G401 (cell line): Measurements from ENCODE around the gene CELSR1. TPM values are rescaled to one million over a fixed set of nuclear protein-coding genes. Genes with fewer than 3 reads are reported as not detected.
A peak's percentile ranks its signal among the peaks of the same experiment; 100 is the strongest.

Experiments used
- DNase-seq: peaks from one replicate; pipeline ENCODE4 v3.0.0-alpha.2; 2015; ENCODE audit warnings: low spot score
- in situ Hi-C: cut with HindIII; loops from 2 replicates; pipeline ENCODE4 v1.10.0; 2016; ENCODE audit warnings: low sequenced_read_pairs, mixed read lengths
- total RNA-seq: library from RNA; depleted of rRNA; stranded (reverse); fragments of >200 nt; shearing (Covaris generic); gene quantifications from 2 replicates; pipeline ENCODE4 v1.2.3, GENCODE V29; 2014

The CELSR1 gene
- total RNA-seq, 1 experiment from 2014 or later: 10.1 TPM

DNA sequence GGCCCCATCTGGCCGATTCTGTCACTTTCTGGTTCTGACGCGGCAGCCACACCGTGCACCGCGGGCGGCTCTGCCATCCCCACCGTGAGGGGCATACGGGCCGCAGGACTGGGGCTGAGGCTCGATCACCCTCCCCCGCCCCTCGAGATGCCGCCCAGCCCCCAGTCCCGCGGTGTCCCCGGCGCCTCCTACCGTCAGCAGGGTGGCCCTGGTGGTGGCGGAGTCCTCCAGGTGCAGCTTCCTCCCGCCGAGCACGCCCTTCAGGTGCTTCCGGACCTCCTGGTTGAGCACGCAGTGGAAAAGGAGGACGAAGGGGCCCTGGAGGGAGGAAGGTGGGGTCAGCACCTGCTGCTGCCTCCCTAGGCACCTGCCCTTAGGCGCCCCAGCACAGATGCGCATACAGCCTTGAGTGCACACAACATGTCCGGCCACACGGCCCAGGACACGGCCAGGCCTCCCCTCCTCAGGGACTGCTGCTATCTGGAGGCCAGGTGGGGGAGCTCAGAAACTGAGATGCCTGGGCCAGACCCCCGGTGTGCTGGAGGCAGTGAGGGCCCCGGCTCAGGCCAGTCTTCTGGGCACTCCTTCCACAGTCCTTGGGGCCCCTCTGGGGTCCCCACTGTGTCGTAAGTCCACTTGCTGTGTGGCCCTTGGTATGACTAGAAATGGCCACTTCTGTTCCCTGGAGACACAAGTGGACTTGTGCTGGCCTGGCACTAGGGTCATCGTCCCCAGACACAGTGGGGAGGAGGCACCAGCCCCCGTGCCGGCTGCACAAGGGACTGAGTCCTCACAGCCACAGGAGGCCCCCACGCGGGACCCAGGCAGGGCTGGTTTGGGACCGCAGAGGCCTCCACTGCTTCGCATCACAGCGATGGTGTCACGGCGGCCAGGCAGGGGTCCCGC lies 170.4 kb downstream of the CELSR1 start:
- in situ Hi-C loops: no loop called here
- no peak for DNase-seq

DNA sequence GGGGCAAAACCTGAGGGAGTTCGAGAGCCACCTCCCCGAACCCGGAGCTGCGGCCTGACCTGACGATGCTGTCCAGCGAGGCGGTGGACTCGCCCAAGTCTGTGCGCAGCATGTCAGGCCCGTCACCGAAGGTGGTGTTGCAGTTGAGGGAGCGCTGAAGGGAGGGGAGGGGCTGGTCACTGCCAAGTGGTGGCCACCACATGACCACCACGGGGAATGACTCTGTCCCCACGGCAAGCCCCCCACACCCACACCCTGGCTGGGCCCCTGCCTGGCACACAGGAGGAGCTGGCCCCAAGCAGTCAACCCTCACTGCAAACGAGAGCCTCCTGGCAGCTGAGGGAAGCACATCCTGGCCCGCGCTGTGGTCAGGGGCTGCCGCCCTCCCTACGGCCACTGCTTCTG lies 171.1 kb downstream of the CELSR1 start:
- in situ Hi-C loops: no loop called here
- DNase-seq: no peak

DNA sequence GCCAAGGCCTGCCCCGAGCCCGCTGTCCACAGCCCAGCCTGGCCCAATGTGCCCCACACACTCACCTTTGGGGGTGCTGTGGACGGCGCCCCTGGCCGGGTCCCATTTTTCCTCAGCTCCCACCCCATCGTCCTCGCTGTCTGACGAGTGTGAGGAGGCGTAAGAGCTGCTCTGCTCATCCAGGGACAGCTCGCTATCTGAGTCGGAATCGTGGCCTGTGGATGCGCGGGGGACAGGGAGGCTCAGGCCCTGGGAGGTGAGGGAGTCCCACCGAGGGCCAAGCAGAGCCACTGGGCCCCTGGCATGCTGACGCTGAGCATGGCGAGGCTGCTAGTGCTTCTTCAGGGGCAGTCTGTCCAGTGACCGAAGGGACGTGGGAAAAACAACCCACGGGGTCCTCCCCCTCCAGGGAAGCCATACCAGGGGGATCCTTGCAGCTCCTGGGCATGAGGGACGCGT lies 172.2 kb downstream of the CELSR1 start:
- in situ Hi-C loops: no loop called here
- no peak for DNase-seq

DNA sequence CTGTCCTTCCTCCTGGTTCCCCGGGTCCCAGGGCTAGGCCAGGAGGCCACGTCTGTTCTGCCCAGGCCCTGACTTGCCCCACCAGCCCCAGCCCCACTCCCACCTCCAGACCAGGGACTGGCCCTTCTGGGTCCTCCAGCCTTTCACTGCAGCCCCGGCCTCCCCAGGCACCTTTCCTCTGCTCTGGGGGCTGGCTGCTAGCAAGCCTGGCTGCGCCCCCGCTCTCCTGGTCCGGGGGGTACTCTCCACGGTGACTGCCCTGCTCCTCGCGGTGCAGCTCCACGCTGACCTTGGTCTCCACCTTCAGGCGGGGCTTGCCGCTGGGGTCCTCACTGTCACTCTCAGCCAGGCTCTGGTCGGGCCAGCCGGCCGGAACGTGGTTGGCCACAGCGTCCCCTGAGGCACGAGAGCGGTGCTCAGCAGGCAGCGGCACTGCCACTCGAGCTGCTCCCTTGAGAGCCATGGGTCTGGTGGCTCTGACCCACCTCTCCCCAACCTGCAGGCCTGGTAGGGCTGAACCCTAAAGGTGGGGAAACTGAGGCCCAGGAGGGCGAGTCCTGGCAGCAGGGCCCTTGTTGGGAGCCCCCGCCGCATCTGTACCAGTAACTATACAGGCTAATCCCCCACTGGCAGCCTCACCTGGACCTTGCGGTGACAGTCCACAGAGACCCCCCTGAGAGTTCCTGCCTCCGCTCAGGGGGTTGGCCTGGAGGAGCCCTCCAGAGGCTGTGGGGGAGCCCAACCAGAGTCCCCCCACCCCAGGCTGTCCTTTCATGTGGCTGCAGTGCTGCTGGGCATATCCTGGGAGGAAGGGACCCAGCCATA lies 172.9 kb downstream of the CELSR1 start:
- DNase-seq: no peak
- in situ Hi-C loops: no loop called here

DNA sequence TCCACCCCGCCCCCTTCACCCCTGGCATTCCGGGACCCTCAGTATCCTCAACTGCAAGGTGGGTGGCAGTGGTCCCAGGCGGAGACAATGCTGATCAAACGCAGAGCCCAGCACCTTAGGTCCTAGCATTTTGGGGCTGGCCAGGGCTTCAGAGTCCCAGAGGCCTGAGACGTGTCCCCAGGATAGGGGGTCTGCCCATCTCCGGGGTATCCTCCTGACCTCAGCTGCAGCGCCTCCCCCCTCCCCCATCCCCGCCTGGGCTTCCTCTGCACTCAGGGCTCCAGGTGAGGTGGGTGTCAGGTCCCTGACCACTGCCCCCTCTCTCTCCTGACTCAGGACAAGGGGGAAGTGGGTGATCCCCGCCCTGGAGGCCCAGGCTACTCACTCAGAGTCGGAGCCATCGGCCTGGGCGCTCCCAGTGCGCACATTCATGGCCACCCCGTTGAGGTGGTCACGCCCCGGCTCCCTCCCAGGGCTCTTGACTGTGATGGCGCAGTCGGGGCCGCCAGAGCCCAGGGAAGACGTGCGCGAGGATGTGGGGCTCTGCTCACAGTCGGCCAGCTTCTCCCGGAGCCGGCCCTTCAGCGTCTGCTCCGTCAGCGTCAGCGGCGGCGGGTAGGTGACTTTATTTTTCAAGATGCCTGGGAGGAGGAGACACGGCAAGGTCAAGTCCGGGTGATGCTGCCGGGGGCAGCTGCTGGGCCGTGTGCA lies 173.7 kb downstream of the CELSR1 start:
- in situ Hi-C loops: no loop called here

DNA sequence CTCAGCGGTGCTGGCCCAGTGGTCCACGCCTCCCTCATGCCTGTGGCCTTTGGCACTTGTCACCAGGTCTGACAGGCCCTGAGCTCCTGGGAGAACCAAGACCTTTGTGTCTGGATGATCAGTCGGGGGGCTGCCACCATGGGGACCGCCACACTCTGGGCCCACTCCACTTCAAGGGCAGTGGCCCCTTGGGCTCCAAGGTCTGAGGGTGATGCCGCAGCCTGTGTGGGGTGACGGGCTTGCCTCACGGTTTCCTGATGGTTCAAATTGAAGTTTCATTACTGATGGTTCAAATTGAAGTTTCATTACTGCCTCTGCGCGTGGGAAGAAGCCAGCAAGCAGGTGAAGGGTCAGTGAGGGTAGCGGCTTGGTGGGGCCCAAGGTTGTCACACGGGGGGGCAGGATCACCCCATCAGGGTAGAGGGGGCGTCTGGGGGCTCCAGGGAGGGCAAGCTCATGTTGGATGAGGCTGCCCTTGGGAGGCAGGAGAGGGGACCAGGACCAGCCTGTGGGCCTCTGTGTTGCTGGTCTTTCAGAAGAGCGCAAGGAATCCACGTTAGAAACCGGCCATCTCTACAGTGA lies 174.4 kb downstream of the CELSR1 start:
- no peak for DNase-seq
- in situ Hi-C loops: no loop called here

More for the DNA sequence above, 173.7 kb downstream of the CELSR1 start:
- no peak for DNase-seq

DNA sequence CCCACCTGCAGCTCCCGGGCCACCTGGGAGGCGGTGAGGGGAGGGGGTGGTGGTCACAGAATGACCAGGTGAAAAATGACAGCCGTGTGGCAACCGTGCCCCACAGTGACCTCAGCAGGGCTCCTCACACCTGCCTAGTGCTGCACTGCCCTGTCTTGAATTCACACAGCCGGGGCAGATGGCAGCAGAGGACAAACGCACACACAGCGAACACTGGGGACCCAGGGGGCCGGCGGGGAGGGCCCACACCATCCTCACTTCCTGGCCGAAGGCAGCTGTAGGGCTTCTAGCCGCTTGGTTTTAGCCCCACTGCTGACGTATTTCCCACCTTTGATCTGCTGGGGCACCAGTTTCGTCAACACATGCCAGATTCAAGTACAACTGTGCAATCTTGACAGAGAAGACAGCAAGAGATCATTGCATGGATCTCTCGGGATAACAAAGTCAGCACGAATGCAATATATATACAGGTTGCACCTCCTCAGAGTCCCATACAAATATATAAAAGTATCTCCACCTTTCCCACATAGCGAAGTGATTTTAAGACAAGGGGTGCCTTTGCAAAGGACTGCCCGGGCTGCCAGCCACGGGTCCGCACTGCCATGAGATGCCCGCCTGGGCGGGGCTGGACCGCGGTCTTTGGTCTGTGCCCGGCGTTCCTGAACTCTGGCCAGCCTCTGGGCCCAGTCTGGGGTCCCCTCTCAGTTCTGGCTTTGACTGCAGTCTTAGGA lies 175.1 kb downstream of the CELSR1 start:
- in situ Hi-C loops: no loop called here
- no peak for DNase-seq

DNA sequence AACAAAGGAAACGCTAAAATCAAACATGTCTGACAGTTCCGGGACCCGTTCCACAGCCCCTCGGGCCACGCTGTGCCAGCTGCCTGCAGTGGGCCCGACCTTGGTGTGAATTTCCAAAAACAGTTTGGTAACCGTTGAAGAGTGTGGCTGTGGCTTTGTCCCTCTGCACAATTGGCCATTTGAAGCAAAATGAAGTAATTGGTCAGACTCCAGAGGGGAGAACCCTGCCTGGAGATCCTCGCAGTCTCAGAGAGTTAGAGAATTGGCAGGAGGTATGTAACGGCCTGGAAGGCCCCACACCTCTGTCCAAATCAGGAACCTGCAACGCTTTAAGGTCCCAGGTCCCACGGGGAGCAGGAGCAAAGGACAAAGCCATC lies 175.6 kb downstream of the CELSR1 start:
- no peak for DNase-seq
- in situ Hi-C loops: no loop called here

DNA sequence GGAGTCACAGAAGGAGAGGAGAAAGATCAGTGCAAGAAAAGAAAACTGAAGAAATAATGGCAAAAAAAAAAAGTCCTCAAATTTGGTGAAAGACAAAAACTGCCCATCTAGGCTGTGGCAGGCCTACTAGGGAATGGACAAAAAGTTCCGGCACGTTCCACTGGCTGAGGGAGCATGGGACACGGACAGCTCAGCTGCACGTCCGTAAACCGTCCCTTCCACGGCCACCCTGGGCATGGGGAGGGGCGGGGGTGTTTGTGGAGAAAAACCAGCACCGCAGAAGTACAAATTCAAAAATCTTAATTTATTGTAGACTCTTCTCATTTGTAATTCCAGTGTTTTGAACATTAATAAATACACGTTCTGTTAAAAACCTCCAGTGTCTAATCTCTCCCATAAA lies 176.5 kb downstream of the CELSR1 start:
- in situ Hi-C loops: no loop called here

DNA sequence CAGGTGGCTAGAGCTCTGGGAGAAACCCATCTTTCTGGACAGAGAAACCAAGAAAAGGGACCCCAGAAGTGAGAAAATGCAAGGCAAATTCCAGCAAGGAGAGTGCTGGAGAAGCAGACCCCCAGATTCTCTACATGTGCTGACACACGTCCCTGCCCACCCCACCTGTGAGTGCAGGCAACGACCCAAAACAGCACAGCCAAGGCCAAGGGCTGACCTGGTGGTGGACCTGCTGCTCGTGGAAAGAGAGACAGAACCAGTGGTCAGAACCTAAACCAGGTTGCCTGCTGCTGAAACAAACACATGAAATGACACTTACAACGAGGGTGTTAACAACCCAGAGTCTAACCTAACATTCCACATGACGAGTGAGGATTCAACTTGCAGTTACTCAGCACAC lies 177.3 kb downstream of the CELSR1 start:
- in situ Hi-C loops: no loop called here

More for the DNA sequence above, 176.5 kb downstream of the CELSR1 start:
- DNase-seq: no peak

DNA sequence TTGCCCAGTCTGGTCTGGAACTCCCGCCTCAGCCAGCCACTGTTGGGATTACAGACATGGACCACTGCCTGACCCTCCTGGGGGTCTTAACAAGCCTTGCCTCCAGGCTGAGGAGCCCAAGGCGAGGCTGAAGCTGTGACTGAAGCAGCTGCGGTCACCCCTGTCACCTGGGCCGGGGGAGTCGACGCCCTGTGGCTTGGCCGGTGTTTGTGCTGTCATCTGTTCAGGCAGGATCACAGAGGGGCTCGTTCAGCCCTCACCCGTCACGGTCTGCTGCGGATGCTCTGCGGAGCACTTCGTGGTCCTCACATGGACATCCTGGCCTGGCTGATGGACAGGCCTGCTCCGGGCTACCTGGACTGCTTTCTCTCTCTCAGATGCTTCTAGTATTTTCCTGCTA lies 178.1 kb downstream of the CELSR1 start:
- no peak for DNase-seq
- in situ Hi-C loops: no loop called here

More for the DNA sequence above, 177.3 kb downstream of the CELSR1 start:
- DNase-seq: no peak

DNA sequence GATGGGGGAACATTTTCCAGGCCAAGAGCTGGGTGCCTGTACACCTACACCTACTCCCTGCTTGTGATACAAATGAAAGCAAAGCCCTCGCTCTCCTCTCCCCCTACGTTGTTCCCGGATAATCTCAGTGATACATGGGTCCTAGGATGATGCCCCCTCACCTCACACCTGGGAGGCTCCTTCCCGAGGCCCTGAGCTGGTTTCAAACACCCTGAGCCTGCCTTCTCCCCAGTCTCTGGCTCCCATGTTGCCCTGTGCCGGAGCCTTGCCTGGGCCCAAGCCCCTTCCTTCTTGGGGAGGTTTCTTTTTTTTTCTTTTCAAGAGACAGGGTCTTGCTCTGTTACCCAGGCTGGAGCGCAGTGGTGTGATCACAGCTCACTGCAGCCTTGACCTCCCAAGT lies 178.7 kb downstream of the CELSR1 start:
- DNase-seq: no peak
- in situ Hi-C loops: no loop called here

DNA sequence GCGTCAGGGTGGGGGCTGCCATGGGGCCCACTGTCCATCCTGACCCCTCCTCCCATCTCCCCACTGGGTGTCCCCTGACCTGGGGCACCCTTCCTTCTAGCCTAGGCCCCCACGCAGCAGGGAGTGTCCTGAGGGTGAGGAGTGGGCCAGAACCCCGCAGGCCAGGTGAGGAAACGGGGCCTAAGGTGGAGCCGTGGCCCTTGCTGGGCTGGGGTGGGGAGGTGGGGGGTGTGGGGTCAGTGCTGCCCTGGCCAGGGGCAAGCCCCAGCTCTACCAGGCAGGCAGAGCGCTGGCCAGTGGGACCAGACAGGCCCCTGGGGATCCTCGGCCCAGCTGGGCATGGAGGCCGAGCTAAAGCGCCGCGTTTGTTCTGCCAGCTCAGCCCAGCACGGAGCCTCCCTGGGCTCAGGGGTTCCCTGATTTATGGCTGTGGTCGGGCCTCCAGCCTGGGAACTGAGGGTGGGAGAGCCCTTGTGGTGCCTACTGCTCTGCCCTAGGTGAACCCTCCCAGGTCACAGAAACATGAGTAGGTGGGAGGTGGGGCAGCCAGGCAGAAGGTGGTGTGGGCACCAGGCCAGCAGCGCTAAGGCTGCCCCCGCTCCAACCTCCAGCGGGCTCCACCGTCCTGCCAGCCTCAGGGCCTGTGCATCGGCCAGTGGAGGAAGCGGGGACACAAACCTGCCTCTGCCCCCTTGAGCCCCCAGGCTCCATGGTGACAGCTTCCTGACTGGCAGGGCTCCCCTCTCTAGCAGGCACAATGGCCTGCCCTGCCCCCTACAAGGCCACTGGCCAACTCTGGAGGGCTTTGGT lies 179.5 kb downstream of the CELSR1 start:
- in situ Hi-C loops: no loop called here
- DNase-seq: no peak

DNA sequence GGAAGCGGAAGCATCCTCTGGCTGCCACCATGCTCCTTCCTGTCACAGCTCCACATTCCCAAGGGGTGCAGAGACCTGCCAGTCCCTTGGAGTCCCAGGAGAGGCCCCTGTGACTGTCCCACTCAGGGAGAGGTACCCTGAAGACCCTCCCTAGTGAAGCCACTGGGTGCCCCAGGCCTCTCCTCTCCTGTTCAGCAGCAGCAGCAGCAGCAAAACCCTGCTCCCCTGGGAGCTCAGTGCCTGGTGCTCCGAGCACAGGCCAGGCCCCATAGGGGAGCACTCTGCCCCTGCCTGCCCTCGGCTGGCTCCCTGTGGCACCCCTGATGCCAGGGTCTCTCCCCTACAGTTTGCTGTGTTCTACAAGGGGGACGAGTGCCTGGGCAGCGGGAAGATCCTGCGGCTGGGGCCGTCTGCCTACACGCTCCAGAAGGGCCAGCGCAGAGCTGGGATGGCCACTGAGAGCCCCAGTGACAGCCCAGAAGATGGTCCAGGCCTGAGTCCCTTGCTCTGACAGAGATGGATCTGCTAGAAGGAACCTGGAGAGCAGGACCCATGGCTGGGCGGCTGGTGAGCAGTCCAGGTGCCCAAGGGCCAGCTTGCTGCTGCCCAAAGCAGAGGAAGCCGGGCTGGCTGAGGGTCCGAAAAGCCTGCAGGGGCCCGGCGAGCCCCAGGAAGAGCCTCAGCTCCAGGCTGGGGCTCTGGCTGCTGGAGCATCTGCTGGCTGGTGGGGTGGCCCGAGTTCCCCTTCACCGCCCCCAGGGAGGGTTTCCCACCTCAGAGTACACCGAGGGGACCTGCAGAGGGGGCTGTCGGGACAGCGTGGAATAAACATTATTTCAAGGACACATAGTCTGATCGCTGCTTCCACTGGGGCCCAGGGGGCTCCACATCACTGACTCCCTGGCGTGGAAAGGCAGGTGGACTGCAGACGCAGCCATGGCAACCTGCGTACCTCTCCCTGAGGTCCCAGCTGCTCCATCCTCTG lies 180.6 kb downstream of the CELSR1 start:
- DNase-seq: no peak
- in situ Hi-C loops: no loop called here

DNA sequence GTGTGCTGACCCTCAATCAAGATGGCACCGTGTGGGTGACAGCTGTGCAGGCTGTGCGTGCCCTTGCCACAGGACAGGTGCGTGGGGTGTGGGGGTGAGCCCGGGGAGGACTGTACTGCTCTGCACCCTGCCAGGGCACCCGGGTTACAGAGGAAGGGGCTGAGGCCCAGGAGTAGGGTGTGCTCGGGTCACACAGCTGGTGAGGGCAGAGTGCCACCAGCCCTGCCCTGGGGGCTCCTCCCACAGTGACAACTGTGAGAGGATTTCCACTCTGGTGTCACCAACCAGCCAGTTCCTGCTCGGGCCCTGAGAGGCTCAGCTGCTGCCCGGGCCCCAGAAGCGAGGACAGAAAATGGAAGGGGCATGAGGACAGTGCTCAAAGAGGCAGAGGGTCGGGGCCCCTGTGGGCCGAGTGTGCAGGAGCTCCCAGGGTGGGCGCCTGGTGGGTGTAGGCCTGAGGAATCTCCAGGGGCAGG lies 181.4 kb downstream of the CELSR1 start:
- in situ Hi-C loops: no loop called here
- no peak for DNase-seq

DNA sequence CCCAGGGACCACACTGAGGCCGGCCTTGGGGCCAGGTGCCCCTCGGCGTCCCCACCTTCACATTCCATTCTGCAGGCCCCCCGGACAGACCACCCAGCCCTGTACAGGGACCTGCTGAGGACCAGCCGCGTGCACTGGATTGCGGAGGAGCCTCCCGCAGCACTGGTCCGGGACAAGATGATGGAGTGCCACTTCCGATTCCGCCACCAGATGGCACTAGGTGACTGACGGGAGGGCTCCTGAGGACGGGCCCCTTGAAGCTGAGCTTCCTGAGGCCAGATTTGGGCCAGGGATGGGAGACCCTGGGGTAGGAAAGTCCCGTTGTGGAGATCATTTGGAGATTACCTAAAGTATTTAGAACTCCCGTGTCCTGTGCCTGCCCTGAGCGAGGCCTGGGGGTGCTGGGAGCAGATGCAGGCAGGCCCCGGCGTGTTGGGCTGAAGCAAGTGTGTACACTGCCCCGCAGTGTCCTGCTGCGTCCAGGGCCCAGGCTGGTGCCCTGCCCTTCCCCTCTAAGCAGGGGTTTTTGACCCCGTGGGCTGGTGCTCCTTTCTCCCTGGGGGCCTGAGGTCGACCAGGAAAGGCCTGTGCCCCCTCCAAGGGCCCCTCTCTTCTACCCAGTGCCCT lies 181.9 kb downstream of the CELSR1 start:
- in situ Hi-C loops: no loop called here
- peak; percentile 65 for DNase-seq
